ENCODE measurements around the gene STEAP4. TPM values are rescaled to one million over a fixed set of nuclear protein-coding genes. Genes with fewer than 3 reads are reported as not detected.

The STEAP4 gene
- polyA plus RNA-seq, 1 donor (not counting 4 experiments of a cell fraction or from before 2014, with no cell fraction given): 2.0 TPM

- TF ChIP-seq CTCF (optimal IDR thresholded peaks at IDR 0.05 in 1 of 3, IDR thresholded peaks at IDR 0.05 in 1 of 3, conservative IDR thresholded peaks at IDR 0.05 in 1 of 3; ENCODE audit: extremely low read depth in 1 of 3, insufficient read depth in 2 of 3, low read length in 3 of 3): no peak
- TF ChIP-seq EZH2 (IDR thresholded peaks at IDR 0.05; ENCODE audit: low read length): no peak
- Histone ChIP-seq H3K27ac (ENCODE audit: control insufficient read depth, insufficient read depth, low read length) (no peak overlapping the region), H2AFZ (ENCODE audit: control insufficient read depth, low read length) (no peak overlapping the region), H3K27me3 (ENCODE audit: control insufficient read depth, extremely low read depth, insufficient read depth, low read length) (no peaks in the 10 kb centered on the region), H3K36me3 (ENCODE audit: control insufficient read depth in 2 of 2, extremely low read depth in 1 of 2, insufficient read depth in 2 of 2, low read length in 2 of 2) (no peaks in the 10 kb centered on the region), H3K79me2 (ENCODE audit: control insufficient read depth, insufficient read depth, low read length) (no peaks in the 10 kb centered on the region), H3K9ac (ENCODE audit: control insufficient read depth, extremely low read depth, insufficient read depth, low read length) (no peak overlapping the region), H3K9me1 (ENCODE audit: control insufficient read depth, extremely low read depth, insufficient read depth, low read length) (no peaks in the 10 kb centered on the region), H4K20me1 (ENCODE audit: control insufficient read depth, extremely low read depth, insufficient read depth, low read length) (no peaks in the 10 kb centered on the region), H3K4me1 (ENCODE audit: control insufficient read depth, extremely low read depth, insufficient read depth, low read length) (peaks cover 31% of the 10 kb centered on the region), H3K4me3 (ENCODE audit: control insufficient read depth in 2 of 3, extremely low read depth in 1 of 3, insufficient read depth in 2 of 3, low read depth in 1 of 3, low read length in 3 of 3) (no peak overlapping the region), H3K4me2 (ENCODE audit: control insufficient read depth, extremely low read depth, insufficient read depth, low read depth, low read length) (no peak overlapping the region), H3K9me3 (ENCODE audit: control insufficient read depth, low read depth, low read length) (no peaks in the 10 kb centered on the region)
- DNase-seq (ENCODE audit: low read depth, low spot score) (no peak), FAIRE-seq (no peak)
- dilution Hi-C loops (cut with MboI; ENCODE audit: extremely low pct_ligation_motif_present, low sequenced_read_pairs): no loop called here
Measured at GRCh38 chr7:88315522-88315921, 8.8 kb upstream of the STEAP4 start.

- Histone ChIP-seq H3K27me3 (ENCODE audit: control insufficient read depth, extremely low read depth, insufficient read depth, low read length) (no peaks in the 10 kb centered on the region), H3K27ac (ENCODE audit: control insufficient read depth, insufficient read depth, low read length) (no peak overlapping the region), H2AFZ (ENCODE audit: control insufficient read depth, low read length) (no peak overlapping the region), H3K9me1 (ENCODE audit: control insufficient read depth, extremely low read depth, insufficient read depth, low read length) (no peaks in the 10 kb centered on the region), H3K9ac (ENCODE audit: control insufficient read depth, extremely low read depth, insufficient read depth, low read length) (no peak overlapping the region), H3K4me1 (ENCODE audit: control insufficient read depth, extremely low read depth, insufficient read depth, low read length) (peaks cover 28% of the 10 kb centered on the region), H3K4me3 (ENCODE audit: control insufficient read depth in 2 of 3, extremely low read depth in 1 of 3, insufficient read depth in 2 of 3, low read depth in 1 of 3, low read length in 3 of 3) (no peak overlapping the region), H3K9me3 (ENCODE audit: control insufficient read depth, low read depth, low read length) (no peaks in the 10 kb centered on the region), H4K20me1 (ENCODE audit: control insufficient read depth, extremely low read depth, insufficient read depth, low read length) (no peaks in the 10 kb centered on the region), H3K4me2 (ENCODE audit: control insufficient read depth, extremely low read depth, insufficient read depth, low read depth, low read length) (no peak overlapping the region), H3K79me2 (ENCODE audit: control insufficient read depth, insufficient read depth, low read length) (no peaks in the 10 kb centered on the region), H3K36me3 (ENCODE audit: control insufficient read depth in 2 of 2, extremely low read depth in 1 of 2, insufficient read depth in 2 of 2, low read length in 2 of 2) (no peaks in the 10 kb centered on the region)
- dilution Hi-C loops (cut with MboI; ENCODE audit: extremely low pct_ligation_motif_present, low sequenced_read_pairs): no loop called here
- no peak for FAIRE-seq
- TF ChIP-seq EZH2 (IDR thresholded peaks at IDR 0.05; ENCODE audit: low read length): no peak
- no peak for DNase-seq (ENCODE audit: low read depth, low spot score)
Measured at GRCh38 chr7:88314061-88314491, 7.4 kb upstream of the STEAP4 start.

GRCh38 chr7:88312061-88312663, 5.5 kb upstream of the STEAP4 start:
- Histone ChIP-seq H3K9me3 (ENCODE audit: control insufficient read depth, low read depth, low read length) (no peaks in the 10 kb centered on the region), H3K4me2 (ENCODE audit: control insufficient read depth, extremely low read depth, insufficient read depth, low read depth, low read length) (no peak overlapping the region), H3K4me1 (ENCODE audit: control insufficient read depth, extremely low read depth, insufficient read depth, low read length) (peaks cover 10% of the 10 kb centered on the region), H3K79me2 (ENCODE audit: control insufficient read depth, insufficient read depth, low read length) (no peaks in the 10 kb centered on the region), H3K27ac (ENCODE audit: control insufficient read depth, insufficient read depth, low read length) (no peak overlapping the region), H3K36me3 (ENCODE audit: control insufficient read depth in 2 of 2, extremely low read depth in 1 of 2, insufficient read depth in 2 of 2, low read length in 2 of 2) (no peaks in the 10 kb centered on the region), H3K9me1 (ENCODE audit: control insufficient read depth, extremely low read depth, insufficient read depth, low read length) (no peaks in the 10 kb centered on the region), H3K9ac (ENCODE audit: control insufficient read depth, extremely low read depth, insufficient read depth, low read length) (no peak overlapping the region), H2AFZ (ENCODE audit: control insufficient read depth, low read length) (no peak overlapping the region), H3K4me3 (ENCODE audit: control insufficient read depth in 2 of 3, extremely low read depth in 1 of 3, insufficient read depth in 2 of 3, low read depth in 1 of 3, low read length in 3 of 3) (no peak overlapping the region), H4K20me1 (ENCODE audit: control insufficient read depth, extremely low read depth, insufficient read depth, low read length) (no peaks in the 10 kb centered on the region), H3K27me3 (ENCODE audit: control insufficient read depth, extremely low read depth, insufficient read depth, low read length) (no peaks in the 10 kb centered on the region)
- no peak for FAIRE-seq
- no peak for DNase-seq (ENCODE audit: low read depth, low spot score)
- dilution Hi-C loops (cut with MboI; ENCODE audit: extremely low pct_ligation_motif_present, low sequenced_read_pairs): no loop called here
- no peak for TF ChIP-seq EZH2 (IDR thresholded peaks at IDR 0.05; ENCODE audit: low read length)
- no peak for TF ChIP-seq CTCF (optimal IDR thresholded peaks at IDR 0.05 in 1 of 3, IDR thresholded peaks at IDR 0.05 in 1 of 3, conservative IDR thresholded peaks at IDR 0.05 in 1 of 3; ENCODE audit: extremely low read depth in 1 of 3, insufficient read depth in 2 of 3, low read length in 3 of 3)

Measured in keratinocyte (primary cell).